Stomach (tissue), 9 donors: Measurements from ENCODE around the gene STK35. TPM values are rescaled to one million over a fixed set of nuclear protein-coding genes. Genes with fewer than 3 reads are reported as not detected.

Source experiments
- DNase-seq, 2 donors: peaks; one replicate each; pipeline versions ENCODE4 v3.0.0 to v3.0.0-alpha.2; 2013 to 2019
- H3K27ac ChIP-seq, 5 donors: fragments of 200-600 bp in 4 of 5; sonication (generic) in 4 of 5; one replicate each; pipeline ENCODE4 v1.5.1; 2013 to 2019; ENCODE audit warnings: mild to moderate bottlenecking in 1 of 5, moderate library complexity in 1 of 5
- H3K27me3 ChIP-seq, 3 donors: fragments of 200-600 bp; sonication (generic); one replicate each; pipeline ENCODE4 v1.5.1; 2017 to 2019; ENCODE audit warnings: mixed run types in 1 of 3
- H3K36me3 ChIP-seq, 4 donors: fragments of 200-600 bp; sonication (generic); 1 replicate in 3 of 4; 2 replicates in 1 of 4; pipeline ENCODE4 v1.5.1; 2016 to 2019
- H3K4me1 ChIP-seq, 4 donors: fragments of 200-600 bp; sonication (generic); one replicate each; pipeline ENCODE4 v1.5.1; 2016 to 2019
- H3K4me3 ChIP-seq, 4 donors: fragments of 200-600 bp; sonication (generic) in 3 of 4; one replicate each; pipeline ENCODE4 v1.5.1; 2016 to 2019; ENCODE audit warnings: mild to moderate bottlenecking in 1 of 4
- H3K9me3 ChIP-seq, 4 donors: fragments of 200-600 bp; sonication (generic); one replicate each; pipeline ENCODE4 v1.5.1; 2016 to 2019
- CTCF ChIP-seq, 7 experiments: fragments of 450-650 bp in 4 of 7; fragments of 200-600 bp in 3 of 7; sonication (generic) in 3 of 7; IDR thresholded peaks; one replicate each; pipeline ENCODE4 v1.5.1; 2016 to 2019; ENCODE audit warnings: antibody characterized with exemption in 7 of 7, control low read depth in 2 of 7, mild to moderate bottlenecking in 1 of 7
- EP300 ChIP-seq: sonication (generic); formaldehyde crosslinking; IDR thresholded peaks from one replicate; pipeline ENCODE4 v1.6.1; 2017; ENCODE audit warnings: antibody characterized with exemption
- POLR2A ChIP-seq, 4 donors: fragments of 450-650 bp; IDR thresholded peaks; one replicate each; pipeline ENCODE4 v1.6.1; 2016; ENCODE audit warnings: antibody characterized with exemption in 4 of 4, control low read depth in 2 of 4, mild to moderate bottlenecking in 1 of 4, moderate library complexity in 1 of 4
- POLR2AphosphoS5 ChIP-seq, 3 donors: sonication (generic); formaldehyde crosslinking; IDR thresholded peaks; one replicate each; pipeline ENCODE4 v1.6.1; 2016; ENCODE audit warnings: antibody characterized with exemption in 3 of 3
- WGBS, 5 donors: extraction: QIAGEN DNeasy Blood & Tissue Kit in 3 of 5; methylation state at CpG; one replicate each; pipeline versions ENCODE4 v1.1.5 to v1.1.7; 2013 to 2018; 5-methylcytosine and 5-hydroxymethylcytosine counted together
- intact Hi-C: fragments of 100-400 bp; cut with DNase I; formaldehyde crosslinking; loops from one replicate; pipeline ENCODE4 v1.15.1; 2023; ENCODE audit warnings: low total_unique reads
- polyA plus RNA-seq, 3 donors: library from polyadenylated mRNA; stranded (reverse); fragments of 200-250 nt; gene quantifications; one replicate each; pipeline ENCODE4 v1.2.3, GENCODE V29; 2013
- total RNA-seq, 5 donors: library from RNA; depleted of rRNA; stranded (reverse); fragments of >200 nt; gene quantifications; one replicate each; pipeline versions ENCODE4 v1.1.0 to v1.2.3, GENCODE V29; 2014 to 2016
- donor health status: healthy with polysubstance abuse.
- donor health status: Bipolar disorder and iron deficiency.
- donor health status: healthy.

STK35 gene
- total and polyA plus RNA-seq, 8 donors = 4.2 to 26.1 (median 9.1) TPM

GRCh38 chr20:2101865-2102584, 398 bp downstream of the STK35 start:
- TF ChIP-seq EP300 (no peak), POLR2A (IDR thresholded peaks at IDR 0.05) (no peak), CTCF (IDR thresholded peaks at IDR 0.05) (peak in 2 of 7 experiments; percentile 24 to 32), POLR2AphosphoS5 (IDR thresholded peaks at IDR 0.05) (peak in 1 of 3 donors; percentile 4)
- intact Hi-C loops = no loop called here
- H3K4me1 ChIP-seq = peaks cover 21 to 47% (median 43%) of the 10 kb centered on the region in 4 donors
- peaks cover 0 to 7% (median 2%) of the 10 kb centered on the region in 4 donors for H3K36me3 ChIP-seq
- H3K27me3 ChIP-seq = no peaks in the 10 kb centered on the region
- H3K27ac ChIP-seq = peak overlapping the region; percentile 97 to 99 (median 99)
- no peaks in the 10 kb centered on the region for H3K9me3 ChIP-seq
- DNase-seq = peak; percentile 91 to 96
- 0% methylated on average over 32 to 64 of the region's 64 CpGs for WGBS, 5 donors
- peak overlapping the region; percentile 93 to 96 (median 95) for H3K4me3 ChIP-seq

DNA sequence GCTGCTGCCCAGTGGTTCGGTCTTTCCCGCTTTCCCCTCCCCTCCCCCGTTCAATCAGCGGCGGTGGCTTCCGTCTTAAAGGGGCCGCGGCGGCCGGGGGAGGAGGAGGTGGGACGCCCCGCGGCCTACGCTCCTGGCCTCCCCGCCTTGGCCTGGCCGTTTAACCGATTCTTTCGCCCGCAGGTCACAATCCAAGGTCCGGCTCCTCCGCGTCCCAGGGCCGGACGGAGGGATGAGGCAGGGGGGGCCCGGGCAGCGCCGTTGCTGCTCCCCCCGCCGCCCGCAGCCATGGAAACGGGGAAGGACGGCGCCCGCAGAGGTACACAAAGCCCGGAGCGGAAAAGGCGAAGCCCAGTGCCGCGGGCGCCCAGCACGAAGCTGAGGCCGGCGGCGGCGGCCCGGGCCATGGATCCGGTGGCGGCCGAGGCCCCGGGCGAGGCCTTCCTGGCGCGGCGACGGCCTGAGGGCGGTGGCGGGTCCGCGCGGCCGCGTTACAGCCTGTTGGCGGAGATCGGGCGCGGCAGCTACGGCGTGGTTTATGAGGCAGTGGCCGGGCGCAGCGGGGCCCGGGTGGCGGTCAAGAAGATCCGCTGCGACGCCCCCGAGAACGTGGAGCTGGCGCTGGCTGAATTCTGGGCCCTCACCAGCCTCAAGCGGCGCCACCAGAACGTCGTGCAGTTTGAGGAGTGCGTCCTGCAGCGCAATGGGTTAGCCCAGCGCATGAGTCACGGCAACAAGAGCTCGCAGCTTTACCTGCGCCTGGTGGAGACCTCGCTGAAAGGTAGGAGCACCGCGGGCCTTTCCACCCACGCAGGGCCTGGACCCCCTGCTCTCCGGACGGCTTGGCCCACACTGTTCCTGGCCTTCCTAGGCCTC, 1.2 kb downstream of the STK35 start:
- Histone ChIP-seq H3K27me3 (no peaks in the 10 kb centered on the region), H3K27ac (peak overlapping the region; percentile 97 to 99 (median 99)), H3K4me3 (peak overlapping the region; percentile 93 to 96 (median 95)), H3K36me3 (peaks cover 0 to 12% (median 4%) of the 10 kb centered on the region in 4 donors), H3K9me3 (no peaks in the 10 kb centered on the region), H3K4me1 (peaks cover 21 to 55% (median 51%) of the 10 kb centered on the region in 4 donors)
- TF ChIP-seq POLR2A (IDR thresholded peaks at IDR 0.05) = peak in 2 of 4 donors; percentile 48 to 59
- TF ChIP-seq POLR2AphosphoS5 (IDR thresholded peaks at IDR 0.05) = peak; percentile 39 to 82 (median 81)
- TF ChIP-seq EP300 = no peak
- peak; percentile 86 to 96 for DNase-seq
- 0 to 1% (median 1%) methylated on average over 47 to 95 of the region's 95 CpGs for WGBS, 5 donors
- intact Hi-C loops = no loop called here

GRCh38 chr20:2103461-2104153, 2.0 kb downstream of the STK35 start:
- H3K27ac ChIP-seq = peak overlapping the region; percentile 97 to 99 (median 99)
- H3K36me3 ChIP-seq = peaks cover 0 to 12% (median 7%) of the 10 kb centered on the region in 4 donors
- DNase-seq = peak in 1 of 2 donors; percentile 61
- WGBS, 5 donors = 1 to 2% (median 2%) methylated on average over 13 of the region's 13 CpGs
- TF ChIP-seq CTCF (IDR thresholded peaks at IDR 0.05) = no peak
- TF ChIP-seq POLR2AphosphoS5 (IDR thresholded peaks at IDR 0.05) = no peak
- TF ChIP-seq EP300 = no peak
- TF ChIP-seq POLR2A (IDR thresholded peaks at IDR 0.05) = no peak
- H3K27me3 ChIP-seq = no peaks in the 10 kb centered on the region
- intact Hi-C loops = no loop called here
- peaks cover 21 to 63% (median 59%) of the 10 kb centered on the region in 4 donors for H3K4me1 ChIP-seq
- H3K9me3 ChIP-seq = no peaks in the 10 kb centered on the region
- peak overlapping the region; percentile 93 to 96 (median 95) for H3K4me3 ChIP-seq

GRCh38 chr20:2104236-2104635, 2.6 kb downstream of the STK35 start:
- no peaks in the 10 kb centered on the region for H3K27me3 ChIP-seq
- H3K9me3 ChIP-seq = no peaks in the 10 kb centered on the region
- intact Hi-C loops = no loop called here
- TF ChIP-seq EP300 (no peak), POLR2A (IDR thresholded peaks at IDR 0.05) (no peak), POLR2AphosphoS5 (IDR thresholded peaks at IDR 0.05) (no peak)
- WGBS, 5 donors = 20 to 37% (median 25%) methylated on average over 8 of the region's 8 CpGs
- peak overlapping the region; percentile 93 to 96 (median 95) for H3K4me3 ChIP-seq
- peaks cover 0 to 12% (median 7%) of the 10 kb centered on the region in 4 donors for H3K36me3 ChIP-seq
- peaks cover 27 to 69% (median 65%) of the 10 kb centered on the region in 4 donors for H3K4me1 ChIP-seq
- H3K27ac ChIP-seq = peak overlapping the region in 3 of 5 donors; percentile 97 to 99 (median 99)
- DNase-seq = no peak
